Peyer's patch (tissue), 4 donors: ENCODE data around the gene ADAMTS16.

ENCODE experiments used
- POLR2A ChIP-seq, 2 donors: fragments of 450-650 bp; IDR thresholded peaks; one replicate each; pipeline ENCODE4 v1.5.1; 2017; ENCODE audit warnings: antibody characterized with exemption in 2 of 2, mild to moderate bottlenecking in 2 of 2, moderate library complexity in 2 of 2
- TF ChIP-seq, protein P1 (sequence below), 6 experiments: fragments of 450-650 bp in 4 of 6; fragments of 200-600 bp in 2 of 6; sonication (generic) in 1 of 6; IDR thresholded peaks; one replicate each; pipeline ENCODE4 v1.5.1; 2017 to 2019; ENCODE audit warnings: antibody characterized with exemption in 6 of 6, mild to moderate bottlenecking in 3 of 6, moderate library complexity in 1 of 6

DNA sequence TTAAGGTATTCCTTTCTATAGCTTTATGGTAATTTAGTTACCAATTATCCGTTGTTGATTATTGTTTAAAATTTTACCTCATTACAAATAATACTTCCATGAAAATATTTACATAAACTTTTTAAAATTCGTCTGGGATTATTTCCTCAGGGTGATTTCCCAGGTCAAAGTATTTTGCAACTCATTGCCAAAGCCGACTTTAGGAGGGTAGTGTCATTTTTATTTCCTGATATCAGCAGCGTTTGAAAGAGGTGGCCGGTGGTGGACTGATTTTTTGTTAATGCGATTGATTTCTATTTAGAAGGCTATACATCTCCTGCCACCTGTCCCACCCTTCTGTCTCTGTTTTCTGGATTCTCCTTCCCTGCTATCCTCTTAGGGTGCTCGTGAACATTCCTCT, 4.3 kb downstream of the ADAMTS16 start:
- TF ChIP-seq, protein P1, sequence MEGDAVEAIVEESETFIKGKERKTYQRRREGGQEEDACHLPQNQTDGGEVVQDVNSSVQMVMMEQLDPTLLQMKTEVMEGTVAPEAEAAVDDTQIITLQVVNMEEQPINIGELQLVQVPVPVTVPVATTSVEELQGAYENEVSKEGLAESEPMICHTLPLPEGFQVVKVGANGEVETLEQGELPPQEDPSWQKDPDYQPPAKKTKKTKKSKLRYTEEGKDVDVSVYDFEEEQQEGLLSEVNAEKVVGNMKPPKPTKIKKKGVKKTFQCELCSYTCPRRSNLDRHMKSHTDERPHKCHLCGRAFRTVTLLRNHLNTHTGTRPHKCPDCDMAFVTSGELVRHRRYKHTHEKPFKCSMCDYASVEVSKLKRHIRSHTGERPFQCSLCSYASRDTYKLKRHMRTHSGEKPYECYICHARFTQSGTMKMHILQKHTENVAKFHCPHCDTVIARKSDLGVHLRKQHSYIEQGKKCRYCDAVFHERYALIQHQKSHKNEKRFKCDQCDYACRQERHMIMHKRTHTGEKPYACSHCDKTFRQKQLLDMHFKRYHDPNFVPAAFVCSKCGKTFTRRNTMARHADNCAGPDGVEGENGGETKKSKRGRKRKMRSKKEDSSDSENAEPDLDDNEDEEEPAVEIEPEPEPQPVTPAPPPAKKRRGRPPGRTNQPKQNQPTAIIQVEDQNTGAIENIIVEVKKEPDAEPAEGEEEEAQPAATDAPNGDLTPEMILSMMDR (IDR thresholded peaks at IDR 0.05): no peak
- no peak for TF ChIP-seq POLR2A (IDR thresholded peaks at IDR 0.05)
